Astrocyte (in vitro differentiated cells and primary cell): ENCODE measurements around the gene PLD1. TPM values are rescaled to one million over a fixed set of nuclear protein-coding genes. Genes with fewer than 3 reads are reported as not detected.

Source experiments
- DNase-seq: peaks from one replicate; pipeline ENCODE4 v3.0.0-alpha.2; 2010; ENCODE audit warnings: low read depth
- FAIRE-seq: peaks from 2 replicates; lab custom pipeline; 2011; peaks lifted over from hg19 to GRCh38; lab: Jason Lieb, UNC
- H2AFZ ChIP-seq: 2 replicates; pipeline ENCODE4 v1.6.0; 2012; ENCODE audit warnings: low read depth, low read length, inconsistent platforms
- H3K27ac ChIP-seq: 2 replicates; pipeline ENCODE4 v1.5.1; 2011; ENCODE audit warnings: low read depth, low read length, inconsistent platforms
- H3K27me3 ChIP-seq: 2 replicates; pipeline ENCODE4 v1.6.0; 2011; ENCODE audit warnings: low read length, inconsistent platforms; ENCODE audit not compliant: insufficient read depth
- H3K36me3 ChIP-seq: 2 replicates; pipeline ENCODE4 v1.5.1; 2011; ENCODE audit warnings: low read length, inconsistent platforms; ENCODE audit not compliant: insufficient read depth
- H3K4me1 ChIP-seq: 2 replicates; pipeline ENCODE4 v1.5.1; 2011; ENCODE audit warnings: low read length, inconsistent platforms; ENCODE audit not compliant: insufficient read depth
- H3K4me2 ChIP-seq: 2 replicates; pipeline ENCODE4 v1.6.0; 2012; ENCODE audit warnings: low read length, inconsistent platforms
- H3K4me3 ChIP-seq: 2 replicates; pipeline ENCODE4 v1.5.1; 2011; ENCODE audit warnings: low read depth, mild to moderate bottlenecking, low read length, inconsistent platforms; ENCODE audit not compliant: insufficient read depth
- H3K79me2 ChIP-seq: 2 replicates; pipeline ENCODE4 v1.6.0; 2012; ENCODE audit warnings: mild to moderate bottlenecking, low read length, inconsistent platforms; ENCODE audit not compliant: insufficient read depth
- H3K9ac ChIP-seq: 2 replicates; pipeline ENCODE4 v1.6.0; 2012; ENCODE audit warnings: mild to moderate bottlenecking, low read length, inconsistent platforms
- H3K9me3 ChIP-seq: 2 replicates; pipeline ENCODE4 v1.5.1; 2012; ENCODE audit warnings: low read depth, mild to moderate bottlenecking, low read length, inconsistent platforms; ENCODE audit not compliant: insufficient read depth
- H4K20me1 ChIP-seq: 2 replicates; pipeline ENCODE4 v1.6.0; 2012; ENCODE audit warnings: low read length, inconsistent platforms; ENCODE audit not compliant: insufficient read depth
- H3K27ac Mint-ChIP-seq: one replicate; pipeline ENCODE4 v1.8.0; 2021; ENCODE audit warnings: mild to moderate bottlenecking, mixed read lengths; ENCODE audit not compliant: unreplicated experiment
- H3K27me3 Mint-ChIP-seq: one replicate; pipeline ENCODE4 v1.8.0; 2021; ENCODE audit warnings: low read depth, mixed read lengths; ENCODE audit not compliant: unreplicated experiment
- H3K36me3 Mint-ChIP-seq: one replicate; pipeline ENCODE4 v1.8.0; 2021; ENCODE audit warnings: low read depth, mixed read lengths; ENCODE audit not compliant: unreplicated experiment
- H3K4me1 Mint-ChIP-seq: one replicate; pipeline ENCODE4 v1.8.0; 2021; ENCODE audit warnings: low read depth, mixed read lengths; ENCODE audit not compliant: unreplicated experiment
- H3K4me3 Mint-ChIP-seq: one replicate; pipeline ENCODE4 v1.8.0; 2021; ENCODE audit warnings: mild to moderate bottlenecking, moderate library complexity, mixed read lengths; ENCODE audit not compliant: unreplicated experiment
- H3K9me3 Mint-ChIP-seq: one replicate; pipeline ENCODE4 v1.8.0; 2021; ENCODE audit warnings: mild to moderate bottlenecking, mixed read lengths; ENCODE audit not compliant: unreplicated experiment
- CTCF ChIP-seq: IDR thresholded peaks from 2 replicates; pipeline ENCODE4 v1.5.1; 2011; ENCODE audit warnings: low read depth, mild to moderate bottlenecking, inconsistent platforms, low read length, moderate library complexity; ENCODE audit not compliant: insufficient read depth
- EZH2 ChIP-seq: IDR thresholded peaks from 2 replicates; pipeline ENCODE4 v1.6.1; 2012; ENCODE audit warnings: mild to moderate bottlenecking, low read length, inconsistent platforms; ENCODE audit not compliant: insufficient read depth
- total RNA-seq: library from RNA; stranded (reverse); gene quantifications from 2 replicates; pipeline ENCODE4 v1.2.1, GENCODE V29; 2021

The PLD1 gene
- total RNA-seq, 1 donor from 2014 or later = 21.5 TPM

GRCh38 chr3:171776839-171777583 lies 33.3 kb downstream of the PLD1 start:
- no peak overlapping the region for H2AFZ ChIP-seq
- no peaks in the 10 kb centered on the region for H3K9me3 ChIP-seq
- Mint-ChIP-seq H3K4me3 (no peak overlapping the region), H3K27ac (no peak overlapping the region), H3K4me1 (peaks cover 13% of the 10 kb centered on the region), H3K9me3 (no peaks in the 10 kb centered on the region), H3K27me3 (no peaks in the 10 kb centered on the region), H3K36me3 (no peaks in the 10 kb centered on the region)
- H3K9ac ChIP-seq = no peak overlapping the region
- FAIRE-seq (no peak), DNase-seq (no peak)
- no peaks in the 10 kb centered on the region for H3K27me3 ChIP-seq
- H4K20me1 ChIP-seq = no peaks in the 10 kb centered on the region
- TF ChIP-seq CTCF (no peak), EZH2 (no peak)
- H3K4me1 ChIP-seq = peaks cover 4% of the 10 kb centered on the region
- H3K36me3 ChIP-seq = no peaks in the 10 kb centered on the region
- H3K4me2 ChIP-seq = no peak overlapping the region
- H3K27ac ChIP-seq = no peak overlapping the region
- no peaks in the 10 kb centered on the region for H3K79me2 ChIP-seq
- H3K4me3 ChIP-seq = no peak overlapping the region

GRCh38 chr3:171776411-171776810 lies 33.9 kb downstream of the PLD1 start:
- Histone ChIP-seq H2AFZ (no peak overlapping the region), H3K27me3 (no peaks in the 10 kb centered on the region), H4K20me1 (no peaks in the 10 kb centered on the region), H3K4me1 (peaks cover 3% of the 10 kb centered on the region), H3K9ac (no peak overlapping the region), H3K9me3 (no peaks in the 10 kb centered on the region), H3K27ac (no peak overlapping the region), H3K4me3 (no peak overlapping the region), H3K4me2 (no peak overlapping the region), H3K79me2 (no peaks in the 10 kb centered on the region), H3K36me3 (no peaks in the 10 kb centered on the region)
- FAIRE-seq (no peak), DNase-seq (no peak)
- Mint-ChIP-seq H3K4me1 (peaks cover 10% of the 10 kb centered on the region), H3K9me3 (no peaks in the 10 kb centered on the region), H3K4me3 (no peak overlapping the region), H3K36me3 (no peaks in the 10 kb centered on the region), H3K27ac (no peak overlapping the region), H3K27me3 (no peaks in the 10 kb centered on the region)
- TF ChIP-seq CTCF (no peak), EZH2 (no peak)

- no peak overlapping the region for H3K4me3 ChIP-seq
These were observed 34.3 kb downstream of the PLD1 start for GRCh38 chr3:171775943-171776342.

More at GRCh38 chr3:171775943-171776342, 34.3 kb downstream of the PLD1 start:
- Histone ChIP-seq H2AFZ (no peak overlapping the region), H3K9me3 (no peaks in the 10 kb centered on the region), H3K9ac (no peak overlapping the region), H3K27me3 (no peaks in the 10 kb centered on the region), H3K4me1 (peaks cover 4% of the 10 kb centered on the region), H3K27ac (no peak overlapping the region), H3K79me2 (no peaks in the 10 kb centered on the region), H4K20me1 (no peaks in the 10 kb centered on the region), H3K4me2 (no peak overlapping the region), H3K36me3 (no peaks in the 10 kb centered on the region)
- no peaks in the 10 kb centered on the region for H3K27me3 Mint-ChIP-seq
- no peak overlapping the region for H3K27ac Mint-ChIP-seq
- DNase-seq (no peak), FAIRE-seq (no peak)
- H3K36me3 Mint-ChIP-seq = no peaks in the 10 kb centered on the region
- H3K4me3 Mint-ChIP-seq = no peak overlapping the region
- no peaks in the 10 kb centered on the region for H3K9me3 Mint-ChIP-seq
- TF ChIP-seq CTCF (no peak), EZH2 (no peak)
- peaks cover 12% of the 10 kb centered on the region for H3K4me1 Mint-ChIP-seq
